A549 (cell line): Measurements from ENCODE around the gene PIGO. TPM values are rescaled to one million over a fixed set of nuclear protein-coding genes. Genes with fewer than 3 reads are reported as not detected.

ENCODE experiments used
- ATAC-seq, 2 experiments: fragments of 200-7000 bp in 1 of 2; fragments of >200 bp in 1 of 2; cut with Nextera tagmentation in 1 of 2; cut with Tn5 transposase in 1 of 2; 3 replicates each; pipeline versions ENCODE4 v1.8.0 to v1.9.1; 2018 to 2020; ENCODE audit warnings: mild to moderate bottlenecking in 1 of 2, moderate library complexity in 1 of 2
- CTCF ChIA-PET: fragments of 300-600 bp; sonication (Branson Sonifier 250); formaldehyde crosslinking; extraction: SDS; loops from one replicate; lab custom pipeline; 2021; ENCODE audit warnings: antibody characterized with exemption, inconsistent platforms; lab: Yijun Ruan, JAX
- POLR2A ChIA-PET: fragments of 350-600 bp; formaldehyde crosslinking; extraction: SDS; loops from one replicate; lab custom pipeline; 2021; ENCODE audit warnings: antibody characterized with exemption, inconsistent platforms; lab: Yijun Ruan, JAX
- DNase-seq, 2 experiments: peaks; one replicate each; pipeline versions ENCODE4 v3.0.0 to v3.0.0-alpha.2; 2011 to 2016; ENCODE audit warnings: low read depth in 1 of 2, low spot score in 1 of 2
- FAIRE-seq: peaks from 2 replicates; lab custom pipeline; 2011; peaks lifted over from hg19 to GRCh38; lab: Jason Lieb, UNC
- H3K27ac ChIP-seq, 2 experiments: fragments of >200 bp; sonication (Bioruptor Twin); formaldehyde crosslinking; 3 replicates each; pipeline ENCODE4 v1.5.1; 2016 to 2017
- H3K4me1 ChIP-seq: fragments of >200 bp; sonication (Bioruptor Twin); formaldehyde crosslinking; 3 replicates; pipeline ENCODE4 v1.6.1; 2016
- H3K4me2 ChIP-seq: fragments of >200 bp; sonication (Bioruptor Twin); formaldehyde crosslinking; 3 replicates; pipeline ENCODE4 v1.6.1; 2016
- H3K4me3 ChIP-seq: fragments of >200 bp; sonication (Bioruptor Twin); formaldehyde crosslinking; 3 replicates; pipeline ENCODE4 v1.5.1; 2016
- H3K9me3 ChIP-seq: fragments of >200 bp; sonication (Bioruptor Twin); formaldehyde crosslinking; 3 replicates; pipeline ENCODE4 v1.6.1; 2016
- CBX2 ChIP-seq: fragments of 200-600 bp; sonication (generic); IDR thresholded peaks from 2 replicates; pipeline ENCODE4 v1.6.1; 2016; ENCODE audit warnings: low read depth, mild to moderate bottlenecking, borderline replicate concordance
- CHD2 ChIP-seq: fragments of 150-350 bp; IDR thresholded peaks from 2 replicates; pipeline ENCODE4 v1.6.1; 2014; ENCODE audit warnings: low read length; ENCODE audit not compliant: partially characterized antibody
- EHMT2 ChIP-seq: fragments of 200-600 bp; sonication (generic); IDR thresholded peaks from 2 replicates; pipeline ENCODE4 v1.6.1; 2016; ENCODE audit warnings: antibody characterized with exemption, low read depth, mild to moderate bottlenecking, moderate library complexity
- EP300 ChIP-seq, 2 experiments: fragments of >200 bp; sonication (Bioruptor Twin); formaldehyde crosslinking; IDR thresholded peaks; 2 replicates in 1 of 2; 3 replicates in 1 of 2; pipeline ENCODE4 v1.6.1; 2016 to 2017
- ESRRA ChIP-seq: fragments of 150-350 bp; IDR thresholded peaks from 2 replicates; pipeline ENCODE4 v1.6.1; 2014; ENCODE audit warnings: mild to moderate bottlenecking, low read length, borderline replicate concordance
- FOSB ChIP-seq: fragments of 250-450 bp; sonication (Bioruptor Pico); IDR thresholded peaks from 2 replicates; pipeline ENCODE4 v1.5.0; 2020; ENCODE audit warnings: mild to moderate bottlenecking, moderate library complexity
- FOXS1 ChIP-seq: fragments of 250-450 bp; sonication (Bioruptor Pico); IDR thresholded peaks from 2 replicates; pipeline ENCODE4 v1.5.0; 2020; ENCODE audit warnings: mild to moderate bottlenecking, moderate library complexity
- HEYL ChIP-seq: fragments of 250-450 bp; sonication (Bioruptor Pico); IDR thresholded peaks from 2 replicates; pipeline ENCODE4 v1.8.0; 2021; ENCODE audit warnings: mild to moderate bottlenecking, moderate library complexity
- HOXA7 ChIP-seq: fragments of 250-450 bp; sonication (Bioruptor Pico); IDR thresholded peaks from 2 replicates; pipeline ENCODE4 v1.5.0; 2020; ENCODE audit warnings: mild to moderate bottlenecking, moderate library complexity
- HOXB13 ChIP-seq: fragments of 250-450 bp; sonication (Bioruptor Pico); IDR thresholded peaks from 2 replicates; pipeline ENCODE4 v1.5.0; 2020; ENCODE audit warnings: low read depth, mild to moderate bottlenecking, moderate library complexity
- JUN ChIP-seq, 2 experiments: fragments of >200 bp; sonication (Bioruptor Twin); formaldehyde crosslinking; IDR thresholded peaks; 2 replicates in 1 of 2; 3 replicates in 1 of 2; pipeline ENCODE4 v1.6.1; 2016 to 2017
- KDM5A ChIP-seq: fragments of 200-600 bp; sonication (generic); IDR thresholded peaks from 2 replicates; pipeline ENCODE4 v1.6.1; 2016; ENCODE audit warnings: antibody characterized with exemption, mild to moderate bottlenecking
- MAFK ChIP-seq: fragments of 450-650 bp; IDR thresholded peaks from 2 replicates; pipeline ENCODE4 v1.6.1; 2014; ENCODE audit not compliant: partially characterized antibody
- MYC ChIP-seq: IDR thresholded peaks from 2 replicates; pipeline ENCODE4 v1.6.1; 2012; ENCODE audit warnings: mild to moderate bottlenecking, inconsistent platforms, low read length, improper control_type of control experiment, borderline replicate concordance
- NPAS2 ChIP-seq: fragments of 250-450 bp; sonication (Bioruptor Pico); IDR thresholded peaks from 2 replicates; pipeline ENCODE4 v1.8.0; 2022; ENCODE audit warnings: mild to moderate bottlenecking, moderate library complexity, borderline replicate concordance
- NR3C1 ChIP-seq: fragments of >200 bp; sonication (Bioruptor Twin); formaldehyde crosslinking; IDR thresholded peaks from 3 replicates; pipeline ENCODE4 v1.6.1; 2017
- PHF8 ChIP-seq: fragments of 200-600 bp; sonication (generic); IDR thresholded peaks from 2 replicates; pipeline ENCODE4 v1.6.1; 2016; ENCODE audit warnings: low read depth, mild to moderate bottlenecking, antibody characterized with exemption, moderate library complexity, borderline replicate concordance
- POLR2A ChIP-seq: IDR thresholded peaks from 2 replicates; pipeline ENCODE4 v1.6.1; 2012; ENCODE audit warnings: mild to moderate bottlenecking, low read length
- POLR2AphosphoS2 ChIP-seq: conservative IDR thresholded peaks from 2 replicates; pipeline ENCODE4 v1.6.1; 2012; ENCODE audit warnings: low read length, improper control_type of control experiment, inconsistent platforms
- RFX5 ChIP-seq: fragments of 450-650 bp; IDR thresholded peaks from 2 replicates; pipeline ENCODE4 v1.7.1; 2014; ENCODE audit warnings: antibody characterized with exemption, mild to moderate bottlenecking, moderate library complexity
- RNF2 ChIP-seq: fragments of 200-600 bp; sonication (generic); IDR thresholded peaks from 2 replicates; pipeline ENCODE4 v1.6.1; 2016; ENCODE audit warnings: low read depth, mild to moderate bottlenecking, antibody characterized with exemption, moderate library complexity, borderline replicate concordance
- SMC3 ChIP-seq: fragments of >200 bp; sonication (Bioruptor Twin); formaldehyde crosslinking; IDR thresholded peaks from 3 replicates; pipeline ENCODE4 v1.6.1; 2018; ENCODE audit warnings: inconsistent platforms
- ZC3H11A ChIP-seq: fragments of 450-650 bp; IDR thresholded peaks from 2 replicates; pipeline ENCODE4 v1.6.1; 2014; ENCODE audit warnings: antibody characterized with exemption, mild to moderate bottlenecking
- ZFP36 ChIP-seq: fragments of 450-650 bp; IDR thresholded peaks from 2 replicates; pipeline ENCODE4 v1.6.1; 2014; ENCODE audit warnings: borderline replicate concordance; ENCODE audit not compliant: partially characterized antibody
- WGBS: methylation state at CpG from one replicate; pipeline ENCODE4 v1.1.6; 2017; ENCODE audit errors: missing lambda C conversion rate; 5-methylcytosine and 5-hydroxymethylcytosine counted together
- polyA plus RNA-seq, 4 experiments: library from polyadenylated mRNA; depleted of rRNA in 3 of 4; stranded (reverse); fragments of >200 nt; fragmentation: RNase III in 1 of 4; extraction: RNeasy Plus Mini Kit Qiagen cat#74134 plus additional on column Dnase treatment in 1 of 4; gene quantifications; 2 replicates in 3 of 4; 3 replicates in 1 of 4; pipeline ENCODE4 v1.2.3, GENCODE V29; 2011 to 2017
- TF ChIP-seq, protein P1 (sequence below): fragments of 150-350 bp; IDR thresholded peaks from 2 replicates; pipeline ENCODE4 v1.6.1; 2014; ENCODE audit warnings: low read depth, mild to moderate bottlenecking, low read length
- TF ChIP-seq, protein P2 (sequence below): fragments of >200 bp; sonication (Bioruptor Twin); formaldehyde crosslinking; IDR thresholded peaks from 2 replicates; pipeline ENCODE4 v1.6.1; 2016
- TF ChIP-seq, protein P3 (sequence below): IDR thresholded peaks from 2 replicates; pipeline ENCODE4 v1.6.1; 2012
- TF ChIP-seq, protein P4 (sequence below): fragments of 450-650 bp; IDR thresholded peaks from 2 replicates; pipeline ENCODE4 v1.6.1; 2014; ENCODE audit warnings: antibody characterized with exemption
- TF ChIP-seq, protein P5 (sequence below): fragments of 250-450 bp; sonication (Bioruptor Pico); IDR thresholded peaks from 2 replicates; pipeline ENCODE4 v1.5.0; 2020; ENCODE audit warnings: low read depth, mild to moderate bottlenecking, moderate library complexity
- TF ChIP-seq, protein P6 (sequence below): IDR thresholded peaks from 2 replicates; pipeline ENCODE4 v1.6.1; 2012; ENCODE audit warnings: low read depth, borderline replicate concordance
- TF ChIP-seq, protein P7 (sequence below): fragments of >200 bp; sonication (Bioruptor Twin); formaldehyde crosslinking; IDR thresholded peaks from 3 replicates; pipeline ENCODE4 v1.6.1; 2016

Gene PIGO
- polyA plus RNA-seq, 2 of the 4 experiments (the other 2 are of a cell fraction), result 47.0 to 50.4 TPM

DNA sequence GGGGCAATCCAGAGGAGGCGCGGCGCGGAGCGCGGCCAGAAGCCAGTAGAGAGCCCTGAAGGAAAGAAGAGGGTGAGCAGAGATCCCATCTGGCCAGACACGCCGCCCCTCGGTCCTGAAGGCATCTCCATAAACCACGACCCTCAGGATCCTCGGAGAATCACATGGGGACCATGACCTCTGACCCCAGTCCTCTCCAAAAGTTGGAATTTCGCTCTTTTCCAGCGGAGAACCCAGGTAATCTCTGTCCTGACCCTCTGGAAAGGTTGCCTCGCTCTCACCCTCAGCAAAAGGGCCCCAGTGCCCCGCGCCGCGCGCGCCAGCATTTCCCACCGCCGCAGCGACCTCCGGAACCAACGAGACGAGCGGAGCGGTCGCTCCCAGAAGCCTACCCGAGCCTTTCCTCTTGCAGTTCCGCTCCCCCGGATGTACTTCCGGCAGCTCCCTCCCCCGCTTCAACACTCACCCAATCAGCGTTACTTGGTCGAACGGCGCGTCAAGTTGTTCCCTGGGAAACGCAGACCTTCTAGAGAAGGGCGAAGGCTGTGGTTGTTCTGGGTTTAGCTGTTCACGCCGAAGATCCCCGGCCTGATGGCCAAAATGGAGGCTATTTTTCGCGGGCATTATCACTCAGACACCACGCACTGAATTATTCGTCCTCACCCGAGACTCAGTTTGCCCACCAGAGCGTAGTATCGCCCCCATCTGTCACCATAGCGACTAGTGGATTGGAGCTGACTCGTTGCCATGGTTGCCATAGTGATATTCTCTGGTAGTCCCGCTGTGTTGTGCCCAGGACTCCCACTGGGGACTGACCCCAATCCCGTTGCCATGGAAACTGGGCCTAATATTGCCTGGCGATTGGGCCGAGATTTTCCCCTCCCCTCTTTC is 6.6 kb upstream of the PIGO start, which contains the start of gene STOML2:
Gene STOML2, minus strand, starts transcription at position 363 of the 891 bp plus-strand sequence. Its CDS starts 37 bp downstream, at position 326.
- ChIA-PET POLR2A (interaction anchor here (0.6 to 2.3 kb wide), 9 partner anchors 9 to 417 kb away, joined by 3 to 28 read pairs (median 11); partner anchors contain the start of genes ATOSB, DNAJB5, FANCG and VCP), CTCF (interaction anchor here (1.1 to 5.0 kb wide), 13 partner anchors 8 to 451 kb away, joined by 3 to 23 read pairs (median 5); partner anchors contain the start of genes ATOSB, FANCG and RUSC2)
- ATAC-seq, result peak; percentile 97 to 98
- H3K27ac ChIP-seq, result peak within 1 kb of the TSS; percentile 88 to 91
- H3K4me2 ChIP-seq, result peak within 1 kb of the TSS; percentile 88
- no peaks in the 10 kb centered on the region for H3K9me3 ChIP-seq
- H3K4me3 ChIP-seq, result peak within 1 kb of the TSS; percentile 70
- DNase-seq, result peak; percentile 97 to 98
- peak; percentile 92 for FAIRE-seq
- peaks cover 14% of the 10 kb centered on the region for H3K4me1 ChIP-seq
- 2% methylated on average over 52 of the region's 57 CpGs for WGBS
- TF ChIP-seq FOXS1 (CRISPR knock-in tag) (no peak), HEYL (CRISPR knock-in tag) (no peak), FOSB (no peak), CBX2 (no peak), SMC3 (no peak; the same call in 1 of the 3 replicates), POLR2AphosphoS2 (no peak), ESRRA (0 out of 2 replicates have a peak, but pooled peaks have one; percentile 31), CHD2 (no peak), MYC (0 out of 2 replicates have a peak, but pooled peaks have one; percentile 13), POLR2A (peak; percentile 66), JUN (IDR thresholded peaks at IDR 0.05) (peak; percentile 94), KDM5A (peak; percentile 70; the same call in 1 of the 2 replicates), RNF2 (no peak), ZC3H11A (peak; percentile 41; the same call in 1 of the 2 replicates), HOXA7 (CRISPR knock-in tag) (no peak), RFX5 (peak; percentile 72; the same call in 1 of the 2 replicates), NR3C1 (no peak), HOXB13 (CRISPR knock-in tag) (no peak), ZFP36 (no peak), EHMT2 (no peak), MAFK (no peak), PHF8 (peak; percentile 55; the same call in 1 of the 2 replicates), EP300 (IDR thresholded peaks at IDR 0.05) (no peak), NPAS2 (CRISPR knock-in tag) (no peak)
- TF ChIP-seq, protein P1, sequence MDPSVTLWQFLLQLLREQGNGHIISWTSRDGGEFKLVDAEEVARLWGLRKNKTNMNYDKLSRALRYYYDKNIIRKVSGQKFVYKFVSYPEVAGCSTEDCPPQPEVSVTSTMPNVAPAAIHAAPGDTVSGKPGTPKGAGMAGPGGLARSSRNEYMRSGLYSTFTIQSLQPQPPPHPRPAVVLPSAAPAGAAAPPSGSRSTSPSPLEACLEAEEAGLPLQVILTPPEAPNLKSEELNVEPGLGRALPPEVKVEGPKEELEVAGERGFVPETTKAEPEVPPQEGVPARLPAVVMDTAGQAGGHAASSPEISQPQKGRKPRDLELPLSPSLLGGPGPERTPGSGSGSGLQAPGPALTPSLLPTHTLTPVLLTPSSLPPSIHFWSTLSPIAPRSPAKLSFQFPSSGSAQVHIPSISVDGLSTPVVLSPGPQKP, result peak; percentile 91
- TF ChIP-seq, protein P2, sequence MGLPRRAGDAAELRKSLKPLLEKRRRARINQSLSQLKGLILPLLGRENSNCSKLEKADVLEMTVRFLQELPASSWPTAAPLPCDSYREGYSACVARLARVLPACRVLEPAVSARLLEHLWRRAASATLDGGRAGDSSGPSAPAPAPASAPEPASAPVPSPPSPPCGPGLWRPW, result no peak
- TF ChIP-seq, protein P3, sequence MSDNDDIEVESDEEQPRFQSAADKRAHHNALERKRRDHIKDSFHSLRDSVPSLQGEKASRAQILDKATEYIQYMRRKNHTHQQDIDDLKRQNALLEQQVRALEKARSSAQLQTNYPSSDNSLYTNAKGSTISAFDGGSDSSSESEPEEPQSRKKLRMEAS, result peak; percentile 86
- TF ChIP-seq, protein P4, sequence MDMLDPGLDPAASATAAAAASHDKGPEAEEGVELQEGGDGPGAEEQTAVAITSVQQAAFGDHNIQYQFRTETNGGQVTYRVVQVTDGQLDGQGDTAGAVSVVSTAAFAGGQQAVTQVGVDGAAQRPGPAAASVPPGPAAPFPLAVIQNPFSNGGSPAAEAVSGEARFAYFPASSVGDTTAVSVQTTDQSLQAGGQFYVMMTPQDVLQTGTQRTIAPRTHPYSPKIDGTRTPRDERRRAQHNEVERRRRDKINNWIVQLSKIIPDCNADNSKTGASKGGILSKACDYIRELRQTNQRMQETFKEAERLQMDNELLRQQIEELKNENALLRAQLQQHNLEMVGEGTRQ, result no peak
- TF ChIP-seq, protein P5, sequence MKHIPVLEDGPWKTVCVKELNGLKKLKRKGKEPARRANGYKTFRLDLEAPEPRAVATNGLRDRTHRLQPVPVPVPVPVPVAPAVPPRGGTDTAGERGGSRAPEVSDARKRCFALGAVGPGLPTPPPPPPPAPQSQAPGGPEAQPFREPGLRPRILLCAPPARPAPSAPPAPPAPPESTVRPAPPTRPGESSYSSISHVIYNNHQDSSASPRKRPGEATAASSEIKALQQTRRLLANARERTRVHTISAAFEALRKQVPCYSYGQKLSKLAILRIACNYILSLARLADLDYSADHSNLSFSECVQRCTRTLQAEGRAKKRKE (CRISPR knock-in tag), result no peak
- TF ChIP-seq, protein P6, sequence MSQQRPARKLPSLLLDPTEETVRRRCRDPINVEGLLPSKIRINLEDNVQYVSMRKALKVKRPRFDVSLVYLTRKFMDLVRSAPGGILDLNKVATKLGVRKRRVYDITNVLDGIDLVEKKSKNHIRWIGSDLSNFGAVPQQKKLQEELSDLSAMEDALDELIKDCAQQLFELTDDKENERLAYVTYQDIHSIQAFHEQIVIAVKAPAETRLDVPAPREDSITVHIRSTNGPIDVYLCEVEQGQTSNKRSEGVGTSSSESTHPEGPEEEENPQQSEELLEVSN, result peak; percentile 82; the same call in 1 of the 2 replicates
- TF ChIP-seq, protein P7, sequence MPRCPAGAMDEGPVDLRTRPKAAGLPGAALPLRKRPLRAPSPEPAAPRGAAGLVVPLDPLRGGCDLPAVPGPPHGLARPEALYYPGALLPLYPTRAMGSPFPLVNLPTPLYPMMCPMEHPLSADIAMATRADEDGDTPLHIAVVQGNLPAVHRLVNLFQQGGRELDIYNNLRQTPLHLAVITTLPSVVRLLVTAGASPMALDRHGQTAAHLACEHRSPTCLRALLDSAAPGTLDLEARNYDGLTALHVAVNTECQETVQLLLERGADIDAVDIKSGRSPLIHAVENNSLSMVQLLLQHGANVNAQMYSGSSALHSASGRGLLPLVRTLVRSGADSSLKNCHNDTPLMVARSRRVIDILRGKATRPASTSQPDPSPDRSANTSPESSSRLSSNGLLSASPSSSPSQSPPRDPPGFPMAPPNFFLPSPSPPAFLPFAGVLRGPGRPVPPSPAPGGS, result peak; percentile 64; the same call in 2 of the 3 replicates
